NCI-H510A (cell line): Measurements from ENCODE around the gene HTR2A.

Experiments used
- DNase-seq: peaks from one replicate; lab custom pipeline; 2025; lab: John Stamatoyannopoulos, UW

Gene HTR2A

GRCh38 chr13:46896341-46897137 is at the start of gene HTR2A:
TSS of gene HTR2A (minus strand) at chr13:46897053. CDS start at chr13:46895906, 1,147 bp downstream.
- DNase-seq, result no peak

- DNase-seq, result no peak
These were observed 39.7 kb upstream of the HTR2A start for GRCh38 chr13:46936525-46936924.

GRCh38 chr13:46934749-46935148 is 37.9 kb upstream of the HTR2A start:
- DNase-seq, result no peak

- DNase-seq, result no peak
These were observed 30.2 kb upstream of the HTR2A start for GRCh38 chr13:46926916-46927590.

- no peak for DNase-seq
These were observed 28.6 kb upstream of the HTR2A start for GRCh38 chr13:46925486-46925885.

GRCh38 chr13:46914341-46914740 is 17.5 kb upstream of the HTR2A start:
- DNase-seq, result no peak

GRCh38 chr13:46913757-46914156 is 16.9 kb upstream of the HTR2A start:
- no peak for DNase-seq

GRCh38 chr13:46909042-46909441 is 12.2 kb upstream of the HTR2A start:
- DNase-seq, result no peak

GRCh38 chr13:46908501-46908900 is 11.6 kb upstream of the HTR2A start:
- no peak for DNase-seq

- no peak for DNase-seq
These were observed 9.6 kb upstream of the HTR2A start for GRCh38 chr13:46906405-46906804.

- DNase-seq, result no peak
These were observed 8.4 kb upstream of the HTR2A start for GRCh38 chr13:46905249-46905648.

- no peak for DNase-seq
These were observed 6.9 kb upstream of the HTR2A start for GRCh38 chr13:46903748-46904147.

- no peak for DNase-seq
These were observed 4.9 kb upstream of the HTR2A start for GRCh38 chr13:46901721-46902120.

GRCh38 chr13:46899801-46900200 is 2.9 kb upstream of the HTR2A start:
- no peak for DNase-seq

- DNase-seq, result no peak
These were observed 1.5 kb downstream of the HTR2A start for GRCh38 chr13:46895381-46895780.

GRCh38 chr13:46894568-46894967 is 2.3 kb downstream of the HTR2A start:
- DNase-seq, result no peak

- DNase-seq, result no peak
These were observed 2.9 kb downstream of the HTR2A start for GRCh38 chr13:46893798-46894560.

GRCh38 chr13:46893221-46893740 is 3.6 kb downstream of the HTR2A start:
- DNase-seq, result no peak

GRCh38 chr13:46885018-46885417 is 11.8 kb downstream of the HTR2A start:
- DNase-seq, result no peak

- DNase-seq, result no peak
These were observed 12.3 kb downstream of the HTR2A start for GRCh38 chr13:46884531-46884930.

- DNase-seq, result no peak
These were observed 15.2 kb downstream of the HTR2A start for GRCh38 chr13:46881621-46882020.

GRCh38 chr13:46874006-46874405 is 22.8 kb downstream of the HTR2A start:
- DNase-seq, result no peak

- no peak for DNase-seq
These were observed 25.3 kb downstream of the HTR2A start for GRCh38 chr13:46871557-46871956.
